ENCODE results near the gene FAM163A.
"Not testable (repeated sequence)": the region's sequence is repeated elsewhere in the genome, so short reads cannot be mapped to it uniquely, and the experiment has no call there.

Gene FAM163A

DNA sequence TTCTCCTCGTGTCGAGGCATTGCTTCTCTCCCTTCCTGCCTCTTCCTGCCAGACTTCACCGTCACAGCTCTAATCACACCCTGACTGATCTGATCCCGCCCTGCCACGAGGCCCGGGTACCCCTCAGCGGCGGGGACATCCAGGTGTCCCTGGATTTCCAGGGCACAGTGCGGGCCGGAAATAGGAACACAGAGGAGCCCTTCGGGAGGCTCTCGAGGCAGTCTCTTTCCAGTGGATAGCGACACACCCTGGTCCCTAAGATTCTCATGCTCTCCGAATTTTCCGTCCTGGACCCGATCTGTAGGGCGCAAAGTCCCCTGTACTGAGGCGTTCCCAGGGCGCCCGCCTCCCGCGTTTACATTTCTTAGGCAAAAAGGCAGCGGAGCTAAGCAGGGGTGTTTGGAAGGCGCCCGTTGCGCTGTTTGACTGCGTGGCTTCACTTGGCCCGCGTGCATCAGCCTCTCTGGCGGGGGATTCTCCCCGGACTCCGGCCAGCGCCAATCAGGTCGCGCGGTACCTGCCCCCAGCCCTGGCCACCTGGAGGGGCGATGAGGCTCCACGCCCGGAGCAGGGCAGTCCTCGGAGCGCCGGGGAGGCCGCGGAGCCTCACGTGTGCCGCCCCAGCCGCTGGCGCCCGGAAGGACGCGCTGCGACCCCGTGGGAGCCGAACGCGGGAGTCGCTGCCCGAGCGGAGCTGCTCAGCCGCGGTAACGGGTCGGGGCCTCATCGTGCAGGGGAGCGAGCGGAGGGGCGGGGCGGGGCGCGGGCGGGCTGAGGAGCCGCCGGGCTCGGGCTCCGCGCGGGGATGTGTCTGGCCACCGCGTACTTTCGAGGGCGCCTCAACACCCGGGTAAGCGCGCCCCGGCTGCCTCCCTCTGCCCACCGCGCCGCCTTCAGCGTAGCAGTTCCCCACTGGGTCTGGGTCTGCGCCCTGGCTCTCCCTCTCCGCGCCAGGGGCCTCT, at the start of gene FAM163A:
FAM163A (plus strand) TSS at position 575 of the 962 bp plus-strand sequence. CDS start 69,807 bp downstream, outside the sequence.
- DNase-seq: no peak

DNA sequence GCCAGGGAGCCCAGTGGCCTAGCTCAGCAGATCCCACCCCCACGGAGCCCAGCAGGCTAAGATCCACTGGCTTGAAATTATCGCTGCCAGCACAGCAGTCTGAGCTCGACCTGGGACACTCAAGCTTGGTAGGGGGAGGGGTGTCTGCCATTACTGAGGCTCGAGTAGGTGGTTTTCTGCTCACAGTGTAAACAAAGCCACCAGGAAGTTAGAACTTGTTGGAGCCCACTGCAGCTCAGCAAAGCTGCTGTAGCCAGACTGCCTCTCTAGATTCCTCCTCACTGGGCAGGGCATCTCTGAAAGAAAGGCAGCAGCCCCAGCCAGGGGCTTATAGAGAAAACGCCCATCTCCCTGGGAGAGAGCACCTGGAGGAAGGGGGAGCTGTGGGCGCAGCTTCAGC, 48.6 kb upstream of the FAM163A start:
- DNase-seq: not testable (repeated sequence)

DNA sequence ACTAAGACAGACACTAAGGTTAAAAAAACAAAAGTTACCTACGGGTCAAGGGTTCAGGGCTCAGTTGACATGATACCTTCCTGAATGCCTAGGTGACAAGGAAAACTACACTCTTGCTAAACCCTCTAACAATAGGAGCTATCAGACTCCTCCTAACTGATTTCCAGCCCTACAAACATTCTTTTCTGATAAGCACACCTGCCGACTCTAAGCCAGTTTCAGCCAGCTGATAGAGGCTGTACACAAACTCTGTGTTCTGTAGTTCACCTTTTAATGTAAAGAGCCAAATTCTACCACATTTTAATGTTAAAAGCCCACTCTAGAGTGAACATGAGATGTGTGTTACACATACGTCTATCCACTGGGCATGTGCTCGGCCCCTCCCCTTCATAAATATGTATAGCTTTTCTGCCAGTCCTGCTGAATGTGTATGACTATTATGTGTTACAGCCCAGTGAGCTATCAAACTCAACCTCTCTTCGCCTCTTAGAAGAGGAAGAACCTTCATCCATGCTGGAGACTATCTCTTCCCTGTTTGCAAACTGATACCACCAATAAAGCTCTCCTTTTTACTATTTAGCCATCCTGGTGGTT, 40.0 kb upstream of the FAM163A start:
- DNase-seq: no peak

DNA sequence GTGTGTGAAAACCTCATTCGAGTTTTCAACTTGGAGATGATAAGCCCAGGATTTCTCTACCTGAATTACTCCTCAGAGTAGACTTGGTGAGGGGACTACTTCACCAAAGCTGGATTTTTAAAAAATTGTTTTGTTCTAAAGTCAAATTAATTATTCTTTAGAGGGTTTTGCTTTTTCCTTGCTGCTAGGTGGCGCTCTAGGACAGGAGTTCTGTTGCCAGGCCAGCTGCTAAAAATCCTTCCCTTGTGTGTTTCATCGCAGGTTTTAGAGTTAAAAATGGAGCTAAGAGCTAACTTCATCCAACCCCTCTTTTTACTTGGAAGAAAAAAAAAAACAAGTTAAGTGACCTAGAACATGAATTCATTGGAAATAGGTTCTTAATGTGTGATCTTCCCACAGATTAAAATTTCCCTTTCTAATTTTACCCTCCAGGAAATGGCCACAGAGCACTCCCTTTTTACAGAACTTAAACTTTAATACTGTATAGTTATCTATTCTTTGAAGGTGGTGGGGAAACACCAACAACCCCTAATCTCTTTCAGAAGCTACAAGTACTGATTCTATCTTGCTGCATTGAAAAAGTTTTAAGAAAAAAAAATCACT, 36.7 kb upstream of the FAM163A start:
- DNase-seq: no peak

DNA sequence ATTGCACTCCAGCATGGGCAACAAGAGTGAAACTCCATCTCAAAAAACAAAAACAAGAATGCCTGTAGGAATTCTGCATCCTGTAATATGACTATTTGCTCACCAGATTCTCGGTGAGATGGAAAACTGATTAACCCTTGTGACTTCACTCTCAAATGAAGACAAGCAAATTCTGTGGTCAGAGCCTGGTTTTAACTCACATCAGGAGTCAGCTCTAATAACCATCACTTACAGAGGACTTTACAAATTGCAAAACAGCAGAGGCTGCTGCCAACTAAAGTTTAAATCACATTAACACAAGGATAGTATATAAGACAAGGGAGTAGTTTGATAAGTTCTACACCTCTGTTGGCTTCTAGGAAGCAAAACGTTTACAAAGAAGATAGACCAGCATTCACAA, 35.7 kb upstream of the FAM163A start:
- DNase-seq: no peak

DNA sequence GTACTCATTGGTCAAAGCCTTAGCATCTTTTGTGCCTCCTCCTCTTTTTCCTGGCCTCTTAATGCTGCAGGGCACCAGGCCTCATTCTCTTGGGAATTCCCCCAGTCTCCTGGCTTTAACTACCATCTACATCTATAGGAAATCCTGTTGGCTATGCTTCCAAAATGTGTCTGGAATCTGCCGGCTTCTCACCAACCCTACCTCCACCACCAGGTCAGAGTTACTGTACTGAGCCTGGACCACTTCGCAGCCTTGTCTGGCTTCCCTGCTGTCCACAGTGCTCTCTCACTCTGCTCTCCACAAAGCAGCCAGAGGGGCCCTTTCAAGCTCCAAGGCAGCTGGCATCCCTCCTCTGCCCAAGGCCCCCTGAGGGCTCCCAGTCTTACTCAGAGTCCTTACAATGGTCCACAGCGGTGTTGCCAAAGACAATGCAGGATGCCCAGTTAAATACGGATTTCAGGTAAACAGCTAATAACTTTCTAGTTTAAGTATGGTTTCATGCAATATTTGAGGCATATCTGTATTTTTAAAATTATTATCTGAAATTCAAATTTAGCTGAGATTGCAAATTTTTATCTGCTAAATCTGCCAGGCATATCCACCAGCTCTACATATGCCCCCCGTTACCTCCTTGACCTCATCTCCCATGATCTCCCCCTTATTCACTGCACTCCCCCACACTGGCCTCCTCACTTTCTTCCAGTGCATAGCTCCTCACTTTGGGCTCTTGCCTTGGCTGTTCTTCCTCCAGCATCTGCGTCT, 34.5 kb upstream of the FAM163A start:
- DNase-seq: no peak

DNA sequence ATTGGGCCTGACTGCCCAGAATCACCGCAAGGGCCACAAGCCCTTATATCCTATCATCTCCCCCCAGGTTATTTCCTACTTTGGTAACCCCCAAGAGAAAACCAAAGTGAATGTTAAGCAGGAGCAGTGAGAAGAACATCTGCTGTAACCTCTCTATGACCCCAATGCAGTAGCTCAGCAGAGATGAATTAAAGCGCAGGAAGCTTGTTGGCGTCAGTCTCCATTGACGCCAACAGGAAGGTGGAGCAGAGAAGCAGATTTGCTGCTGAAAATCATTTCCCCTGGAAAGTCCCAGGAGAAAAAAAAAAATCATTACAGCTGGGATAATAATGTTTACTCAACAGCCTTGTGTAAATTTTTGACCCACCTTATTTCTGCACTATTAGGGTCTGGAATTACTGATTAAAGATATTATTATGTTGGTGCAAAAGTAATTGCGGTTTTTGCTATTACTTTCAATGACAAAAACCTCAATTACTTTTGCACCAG, 33.2 kb upstream of the FAM163A start:
- peak; percentile 21 for DNase-seq

DNA sequence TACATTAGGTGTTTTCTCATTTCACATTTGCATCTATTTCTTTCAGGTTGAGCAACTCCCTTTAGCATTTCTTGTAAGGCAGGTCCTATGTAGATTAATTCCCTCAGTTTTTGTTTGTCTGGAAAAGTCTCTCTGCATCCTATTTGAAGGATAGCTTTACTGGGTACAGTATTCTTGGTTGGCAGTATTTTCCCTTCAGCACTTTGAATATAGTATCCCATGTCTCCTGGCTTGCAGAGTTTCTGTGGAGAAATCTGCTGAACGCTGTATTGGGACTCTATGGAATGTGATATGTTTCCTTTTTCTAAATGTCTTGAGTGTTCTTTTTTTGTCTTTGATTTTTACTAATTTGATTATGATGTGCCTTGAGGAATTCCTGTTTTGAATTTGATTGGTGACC, 28.9 kb upstream of the FAM163A start:
- DNase-seq: no peak

DNA sequence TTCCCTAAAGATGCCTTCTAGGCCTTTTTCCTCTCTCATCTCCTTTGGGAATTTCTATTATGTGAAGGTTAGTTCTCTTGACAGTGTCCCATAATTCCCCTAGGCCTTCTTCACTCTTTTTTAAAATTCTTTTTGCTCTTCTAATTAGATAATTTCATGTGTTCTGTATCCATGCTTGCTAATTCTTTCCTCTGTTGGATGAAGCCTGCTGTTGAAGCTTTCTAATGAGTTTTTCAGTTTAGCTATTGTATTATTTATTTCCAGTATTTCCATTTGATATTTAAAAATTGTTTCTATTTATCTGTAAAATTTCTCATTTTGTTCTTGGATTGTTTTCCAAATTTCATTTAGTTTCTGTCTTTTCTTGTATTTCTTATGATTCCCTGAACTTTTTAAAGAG, 28.5 kb upstream of the FAM163A start:
- no peak for DNase-seq

DNA sequence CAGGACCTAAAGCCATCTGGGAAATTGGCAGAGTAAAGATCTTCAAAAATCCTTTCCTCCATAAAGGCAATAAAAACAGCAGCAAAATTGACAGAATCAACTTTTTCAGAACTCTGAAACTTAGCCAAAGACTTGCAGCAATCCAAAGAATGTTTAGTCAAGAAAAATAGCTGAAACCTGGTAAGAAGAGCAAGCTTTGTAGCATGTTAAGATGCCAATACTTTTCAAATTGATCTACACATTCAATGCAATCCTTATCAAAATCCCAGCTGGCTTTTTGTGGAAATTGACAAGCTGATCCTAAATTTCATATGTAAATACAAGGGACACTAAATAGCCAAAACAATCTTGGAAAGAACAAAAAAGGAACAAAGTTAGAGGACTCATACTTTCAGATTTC, 23.8 kb upstream of the FAM163A start:
- no peak for DNase-seq

DNA sequence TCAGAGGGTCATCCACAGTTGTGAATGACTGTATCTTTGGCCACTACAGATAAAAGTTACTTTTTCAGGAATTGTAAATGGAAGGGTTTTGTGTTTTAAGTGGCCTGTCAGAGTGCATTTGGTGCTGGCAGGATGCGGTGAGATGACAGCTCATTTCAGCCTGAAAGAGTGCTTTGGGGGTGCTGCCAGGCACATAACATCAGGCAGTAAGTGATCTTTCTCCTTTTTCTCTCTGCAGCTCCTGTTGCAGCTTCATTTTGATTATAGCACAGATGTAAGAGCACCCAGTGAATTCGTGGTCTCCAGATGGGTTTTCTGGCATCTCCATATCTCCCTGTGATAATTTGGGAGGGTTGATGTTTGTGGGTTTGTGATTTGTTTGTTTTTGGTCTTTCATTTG, 14.8 kb upstream of the FAM163A start:
- DNase-seq: no peak

DNA sequence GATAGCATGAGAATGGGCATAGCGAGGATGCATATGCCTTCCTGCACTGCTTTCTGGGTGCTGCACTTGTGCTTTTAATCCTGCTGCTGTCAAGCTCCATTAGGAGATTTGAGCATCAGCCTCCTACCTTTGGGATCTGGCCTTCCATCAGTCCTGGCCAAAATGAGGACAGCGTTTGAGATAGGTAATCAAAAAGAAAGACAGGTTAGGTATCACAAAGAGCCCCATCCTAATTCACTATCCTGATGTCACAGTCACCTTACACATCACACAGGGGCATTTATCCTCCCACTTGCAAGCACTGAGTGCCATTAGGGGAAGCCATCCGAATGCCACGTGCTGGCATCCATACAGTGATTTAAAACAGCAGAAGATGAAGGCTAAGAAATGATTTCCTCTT, 13.2 kb upstream of the FAM163A start:
- DNase-seq: no peak

DNA sequence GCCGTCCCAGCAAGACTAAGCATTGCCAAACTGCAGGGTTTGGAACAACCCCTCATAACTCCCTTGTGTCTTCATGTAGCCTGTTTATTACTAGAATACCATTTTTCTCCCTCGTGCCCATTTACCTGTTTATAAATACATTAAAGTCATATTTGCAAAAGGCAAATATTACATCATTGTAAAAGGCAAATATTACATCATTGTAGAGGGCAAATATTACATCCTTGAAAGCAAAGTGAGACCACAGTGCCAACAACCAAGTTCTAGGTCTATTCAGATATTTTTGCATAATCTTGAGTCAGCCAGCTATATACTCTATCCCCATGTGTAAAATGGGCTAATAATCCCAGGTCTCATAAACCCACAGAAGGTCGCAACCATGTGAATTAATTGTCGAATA, 11.4 kb upstream of the FAM163A start:
- DNase-seq: no peak

DNA sequence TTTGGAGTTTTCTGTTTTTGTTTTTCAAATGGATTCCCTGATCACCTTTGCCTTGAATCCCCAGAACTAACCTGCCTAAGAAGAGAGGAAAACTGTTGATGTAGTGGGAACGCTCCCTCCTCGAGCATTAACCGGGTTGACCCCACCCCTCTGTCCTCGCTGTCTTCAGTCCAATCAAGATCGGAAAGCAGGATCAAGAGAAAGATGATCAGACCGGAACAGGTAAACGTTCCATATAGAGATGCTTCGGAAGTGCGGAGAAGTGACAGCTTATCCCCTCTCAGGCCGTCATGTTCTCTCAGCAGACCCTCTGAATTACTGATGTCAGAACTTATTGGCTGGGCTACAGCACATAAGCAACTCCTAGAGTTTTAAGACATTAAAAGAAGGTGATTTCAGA, 800 bp upstream of the FAM163A start:
- DNase-seq: no peak

DNA sequence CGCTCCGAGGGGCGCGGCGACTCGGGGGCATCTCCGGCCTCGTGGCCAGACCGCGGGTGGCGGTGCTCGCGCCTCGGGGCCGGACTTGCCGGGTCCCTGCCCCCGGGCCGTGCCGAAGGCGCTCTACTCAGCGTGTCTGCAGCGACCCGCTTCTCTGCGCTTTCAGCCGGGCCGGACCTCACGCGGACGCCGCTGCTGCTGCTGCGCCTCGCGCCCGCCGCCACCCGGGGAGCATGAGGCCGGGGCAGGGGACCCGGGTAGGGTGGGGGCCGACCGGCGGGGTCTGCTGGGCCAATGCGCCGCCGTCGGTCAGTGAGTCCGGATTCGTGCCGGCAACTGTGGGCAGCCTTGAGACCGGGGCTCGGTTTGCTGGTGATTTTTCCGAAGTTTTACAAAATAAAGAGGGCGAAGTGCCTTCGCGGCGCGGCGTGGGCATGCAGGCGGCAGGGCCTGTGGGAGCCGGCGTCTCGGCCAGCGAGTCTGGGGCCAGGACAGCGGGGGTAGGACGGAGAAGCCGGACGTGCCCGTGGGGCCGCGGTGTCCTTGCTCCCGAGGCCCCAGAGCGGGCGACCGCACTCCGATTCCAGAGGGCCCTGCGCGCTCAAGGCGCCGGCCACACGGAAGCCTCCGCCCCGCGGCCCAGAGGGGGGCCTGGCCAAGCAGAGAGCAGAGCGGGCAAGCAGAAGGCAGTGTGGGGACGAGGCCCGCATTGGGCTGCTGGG, 749 bp downstream of the FAM163A start:
- DNase-seq: no peak

DNA sequence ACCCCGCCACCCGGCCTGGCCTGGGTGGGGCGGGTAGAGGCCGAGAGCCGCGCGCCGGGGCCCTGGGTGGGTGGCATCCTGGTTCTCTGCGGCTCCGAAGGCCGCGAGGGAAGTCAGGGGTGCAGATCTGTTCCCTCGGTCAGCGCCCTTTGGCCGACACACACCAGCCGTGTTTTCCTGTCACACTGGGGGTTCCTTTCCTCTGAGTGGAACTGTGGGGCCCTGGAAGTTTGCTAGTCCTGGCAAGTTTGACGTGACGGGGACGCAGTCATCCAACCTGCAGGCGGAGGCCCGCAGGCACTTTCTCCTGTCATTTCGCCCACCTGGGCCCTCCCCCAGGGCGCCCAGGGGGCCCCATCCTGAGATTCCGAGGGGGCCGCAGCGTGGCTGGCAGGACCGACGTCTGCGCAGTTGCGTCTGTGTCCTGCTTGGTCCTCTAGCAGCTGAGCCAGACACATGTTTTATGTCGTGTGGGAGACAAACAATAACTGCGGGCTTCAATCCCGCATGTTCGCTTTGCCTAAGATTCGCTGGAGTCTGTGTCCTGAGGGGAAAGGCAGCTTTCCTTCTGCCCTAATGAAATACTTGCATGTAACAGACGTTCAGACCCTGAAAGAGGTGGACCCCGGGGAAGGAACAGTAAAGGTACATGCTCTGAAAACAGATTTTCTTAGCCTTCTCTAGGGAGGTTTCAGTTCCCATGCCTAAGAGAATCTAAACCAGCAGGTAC, 1.5 kb downstream of the FAM163A start:
- DNase-seq: no peak

DNA sequence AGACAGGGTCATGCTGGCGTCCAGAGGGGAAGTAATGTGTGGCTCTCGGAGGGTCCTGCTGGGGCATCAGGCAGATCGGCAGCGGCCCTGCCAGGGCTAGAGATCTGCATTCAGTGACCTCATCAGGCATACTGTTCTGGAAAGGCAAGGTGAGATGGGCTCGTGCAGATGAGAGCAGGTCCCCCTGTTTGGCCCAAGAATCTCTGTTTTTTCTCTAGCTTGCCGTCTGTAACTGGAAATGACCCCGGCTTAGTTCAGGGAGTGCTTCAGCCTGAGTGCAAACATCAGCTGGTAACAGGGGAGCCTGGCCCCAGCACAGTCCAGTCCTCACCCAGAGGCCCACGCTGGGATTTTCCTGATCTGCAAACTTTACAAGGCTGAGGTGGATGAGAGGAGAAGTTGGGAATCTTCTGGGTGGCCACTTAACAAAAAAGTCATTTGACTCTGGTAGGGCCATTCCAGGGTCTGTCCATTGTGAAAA, 2.1 kb downstream of the FAM163A start:
- no peak for DNase-seq

DNA sequence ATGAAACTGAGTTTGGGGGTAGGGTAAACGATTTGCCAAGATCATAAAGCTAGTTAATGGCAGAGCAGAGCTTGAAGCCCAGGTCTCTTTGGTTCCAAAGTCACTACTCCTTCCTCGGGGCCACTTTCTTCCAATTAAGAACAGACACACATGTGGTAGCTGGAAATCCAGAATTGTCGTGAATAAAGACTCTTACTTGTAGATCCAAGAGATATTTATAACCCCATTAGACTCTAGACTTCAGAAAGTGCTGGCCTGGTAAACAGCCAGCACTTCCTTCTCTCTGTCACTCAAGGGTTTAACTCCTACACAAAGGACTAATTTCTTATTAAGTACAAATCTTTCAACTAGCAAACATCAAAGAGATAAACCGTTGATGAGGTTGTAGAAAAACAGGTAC, 2.7 kb downstream of the FAM163A start:
- no peak for DNase-seq

DNA sequence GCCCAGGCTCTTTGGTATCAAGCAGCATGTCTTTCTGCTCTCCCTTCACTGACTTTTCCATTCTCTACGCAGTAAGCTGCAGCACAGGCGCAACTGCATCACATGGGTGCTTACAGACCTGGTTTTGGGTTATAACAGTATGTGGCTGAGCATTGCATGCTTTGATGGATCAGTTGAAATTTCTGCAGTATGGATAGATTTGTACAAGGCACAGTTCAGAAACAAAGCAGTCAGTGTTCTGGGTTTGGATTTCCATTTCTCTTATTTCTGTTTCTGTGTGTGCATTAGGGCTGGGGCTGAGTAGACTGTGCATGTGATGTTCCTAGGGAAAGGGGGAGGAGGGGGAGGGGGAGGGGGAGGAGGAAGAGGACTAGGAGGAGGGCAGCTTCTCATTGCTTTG, 4.5 kb downstream of the FAM163A start:
- DNase-seq: no peak

DNA sequence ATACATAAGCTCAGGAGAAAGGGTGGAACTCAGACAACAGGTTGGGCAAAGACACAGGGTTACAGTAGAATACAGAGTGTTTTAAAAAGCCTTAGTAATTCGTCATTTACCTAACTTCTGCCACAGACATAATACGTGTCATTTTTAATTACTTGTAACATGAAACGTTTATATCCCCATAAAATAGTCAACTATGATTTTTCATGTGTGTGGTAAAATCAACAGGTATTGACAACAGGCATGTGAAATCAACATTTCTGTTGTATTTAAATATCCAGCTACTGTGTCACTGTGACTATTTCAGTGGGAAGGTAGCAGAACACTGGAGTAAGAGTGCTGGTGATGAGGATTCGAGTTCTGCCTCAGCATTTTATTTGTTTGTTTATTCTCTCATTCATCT, 5.7 kb downstream of the FAM163A start:
- DNase-seq: no peak

DNA sequence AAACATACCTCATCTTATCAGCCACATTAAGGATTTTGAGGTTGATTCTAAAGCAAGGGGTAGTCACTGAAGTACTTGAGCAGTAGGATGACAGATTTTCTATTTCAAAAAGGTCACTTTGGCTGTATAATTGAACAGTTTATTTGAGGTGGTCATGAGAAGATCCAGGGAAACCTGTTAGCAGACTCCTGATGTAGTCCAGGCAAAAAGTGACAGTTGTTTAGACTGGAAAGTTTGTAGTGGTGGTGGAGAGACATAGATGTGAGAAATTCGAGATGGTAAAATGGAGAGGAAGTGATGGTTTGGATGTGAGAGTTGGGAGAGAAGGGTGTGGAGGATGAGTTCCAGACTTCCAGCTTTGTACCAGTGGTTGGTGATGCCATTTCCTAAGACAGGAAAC, 7.5 kb downstream of the FAM163A start:
- no peak for DNase-seq

DNA sequence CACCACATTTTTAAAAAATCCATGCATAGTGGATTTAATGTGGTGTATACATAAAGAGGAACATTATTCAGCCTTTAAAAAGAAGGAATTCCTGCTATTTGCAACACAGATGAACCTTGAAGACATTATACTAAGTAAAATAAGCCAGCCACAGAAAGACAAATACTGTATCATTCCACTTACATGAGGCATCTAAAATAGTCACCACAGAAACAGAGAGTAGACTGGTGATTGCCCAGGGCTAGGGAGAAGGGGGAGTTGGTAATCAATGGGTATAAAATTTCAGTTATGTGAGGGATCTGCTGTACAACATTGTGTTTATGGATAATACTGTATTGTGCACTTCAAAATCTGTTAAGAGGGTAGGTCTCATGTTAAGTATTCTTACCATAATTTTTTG, 10.0 kb downstream of the FAM163A start:
- DNase-seq: no peak
